Mesenteric fat pad (tissue), 1 donor: ENCODE measurements around the gene VAV3. TPM values are rescaled to one million over a fixed set of nuclear protein-coding genes. Genes with fewer than 3 reads are reported as not detected.

Experiments
- DNase-seq: peaks from one replicate; pipeline ENCODE4 v3.0.0-alpha.2; 2020; ENCODE audit warnings: low spot score
- total RNA-seq: library from RNA; stranded (reverse); fragmentation: NEBNext Ultra II Directional; extraction: Animal tissue kit (Norgen Biotek cat#: 25700); gene quantifications from one replicate; pipeline ENCODE4 v1.2.1, GENCODE V29; 2021
- donor health status: DM: yes; HTN: yes; CAD: no.

The VAV3 gene
- total RNA-seq, 1 donor from 2014 or later, result 11.4 TPM

GRCh38 chr1:107545879-107546278 is 419.1 kb downstream of the VAV3 start:
- no peak for DNase-seq

- DNase-seq, result no peak
Observed at GRCh38 chr1:107545056-107545577, 419.9 kb downstream of the VAV3 start.

GRCh38 chr1:107544285-107544684 is 420.7 kb downstream of the VAV3 start:
- DNase-seq, result no peak

GRCh38 chr1:107541412-107541811 is 423.6 kb downstream of the VAV3 start:
- no peak for DNase-seq

GRCh38 chr1:107538502-107538901 is 426.5 kb downstream of the VAV3 start:
- DNase-seq, result no peak

GRCh38 chr1:107536266-107536665 is 428.7 kb downstream of the VAV3 start:
- no peak for DNase-seq

- no peak for DNase-seq
Observed at GRCh38 chr1:107535091-107535490, 429.9 kb downstream of the VAV3 start.

- no peak for DNase-seq
Observed at GRCh38 chr1:107534632-107535031, 430.3 kb downstream of the VAV3 start.

GRCh38 chr1:107533436-107533835 is 431.5 kb downstream of the VAV3 start:
- DNase-seq, result no peak

- DNase-seq, result no peak
Observed at GRCh38 chr1:107532318-107532717, 432.7 kb downstream of the VAV3 start.

GRCh38 chr1:107531065-107531908 is 433.7 kb downstream of the VAV3 start:
- no peak for DNase-seq

- DNase-seq, result no peak
Observed at GRCh38 chr1:107530543-107530942, 434.4 kb downstream of the VAV3 start.

GRCh38 chr1:107529511-107530149 is 435.4 kb downstream of the VAV3 start:
- no peak for DNase-seq

GRCh38 chr1:107526524-107527198 is 438.3 kb downstream of the VAV3 start:
- no peak for DNase-seq

- no peak for DNase-seq
Observed at GRCh38 chr1:107525961-107526360, 439.0 kb downstream of the VAV3 start.

- no peak for DNase-seq
Observed at GRCh38 chr1:107525145-107525544, 439.8 kb downstream of the VAV3 start.

- no peak for DNase-seq
Observed at GRCh38 chr1:107524301-107524700, 440.7 kb downstream of the VAV3 start.

- DNase-seq, result no peak
Observed at GRCh38 chr1:107523736-107524135, 441.2 kb downstream of the VAV3 start.

- DNase-seq, result no peak
Observed at GRCh38 chr1:107523061-107523460, 441.9 kb downstream of the VAV3 start.
